GM18870 (cell line): ENCODE measurements around the gene TMEM238L.

Source experiments
- ATAC-seq: cut with Tn5 transposase; IDR thresholded peaks from one replicate; pipeline ENCODE4 v1.9.1; 2021; ENCODE audit warnings: moderate library complexity; ENCODE audit not compliant: unreplicated experiment

Gene TMEM238L

GRCh38 chr17:10748531-10749181 lies 55.2 kb downstream of the TMEM238L start:
- ATAC-seq: no peak

GRCh38 chr17:10745231-10745630 lies 58.7 kb downstream of the TMEM238L start:
- ATAC-seq: no peak
